Suprapubic skin (tissue), 3 donors: ENCODE results near the gene GABARAPL2.
"Not testable (repeated sequence)": the region's sequence is repeated elsewhere in the genome, so short reads cannot be mapped to it uniquely, and the experiment has no call there.

ENCODE experiments used
- EP300 ChIP-seq: sonication (generic); formaldehyde crosslinking; IDR thresholded peaks from one replicate; pipeline ENCODE4 v1.6.1; 2017; ENCODE audit warnings: antibody characterized with exemption
- POLR2A ChIP-seq, 2 donors: fragments of 450-650 bp; IDR thresholded peaks; one replicate each; pipeline ENCODE4 v1.6.1; 2017; ENCODE audit warnings: antibody characterized with exemption in 2 of 2, mild to moderate bottlenecking in 2 of 2, moderate library complexity in 2 of 2
- TF ChIP-seq, protein P1 (sequence below), 2 donors: fragments of 200-600 bp in 1 of 2; fragments of 450-650 bp in 1 of 2; sonication (generic) in 1 of 2; IDR thresholded peaks; one replicate each; pipeline ENCODE4 v1.5.1; 2016 to 2019; ENCODE audit warnings: antibody characterized with exemption in 2 of 2, mild to moderate bottlenecking in 1 of 2, moderate library complexity in 1 of 2

DNA sequence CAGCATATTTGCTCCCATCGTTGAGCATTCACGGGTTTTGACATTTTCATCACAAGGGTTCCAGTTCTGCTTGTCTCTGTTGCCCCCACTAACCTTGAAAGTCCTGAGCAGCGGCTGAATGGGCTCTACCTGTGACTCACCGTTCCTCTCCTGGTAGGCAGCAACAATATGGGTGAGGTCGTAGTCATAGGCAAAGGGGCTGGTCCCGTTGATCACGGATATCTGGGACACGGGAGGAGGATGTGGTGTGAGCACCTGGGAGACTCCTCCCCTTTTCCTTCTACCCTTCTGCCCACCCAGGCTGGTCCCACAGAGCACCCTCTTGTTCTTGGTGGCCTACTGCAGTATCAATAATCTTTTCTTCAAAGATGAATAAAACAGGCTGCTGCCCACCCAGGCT lies 23.7 kb upstream of the GABARAPL2 start:
- TF ChIP-seq, protein P1, sequence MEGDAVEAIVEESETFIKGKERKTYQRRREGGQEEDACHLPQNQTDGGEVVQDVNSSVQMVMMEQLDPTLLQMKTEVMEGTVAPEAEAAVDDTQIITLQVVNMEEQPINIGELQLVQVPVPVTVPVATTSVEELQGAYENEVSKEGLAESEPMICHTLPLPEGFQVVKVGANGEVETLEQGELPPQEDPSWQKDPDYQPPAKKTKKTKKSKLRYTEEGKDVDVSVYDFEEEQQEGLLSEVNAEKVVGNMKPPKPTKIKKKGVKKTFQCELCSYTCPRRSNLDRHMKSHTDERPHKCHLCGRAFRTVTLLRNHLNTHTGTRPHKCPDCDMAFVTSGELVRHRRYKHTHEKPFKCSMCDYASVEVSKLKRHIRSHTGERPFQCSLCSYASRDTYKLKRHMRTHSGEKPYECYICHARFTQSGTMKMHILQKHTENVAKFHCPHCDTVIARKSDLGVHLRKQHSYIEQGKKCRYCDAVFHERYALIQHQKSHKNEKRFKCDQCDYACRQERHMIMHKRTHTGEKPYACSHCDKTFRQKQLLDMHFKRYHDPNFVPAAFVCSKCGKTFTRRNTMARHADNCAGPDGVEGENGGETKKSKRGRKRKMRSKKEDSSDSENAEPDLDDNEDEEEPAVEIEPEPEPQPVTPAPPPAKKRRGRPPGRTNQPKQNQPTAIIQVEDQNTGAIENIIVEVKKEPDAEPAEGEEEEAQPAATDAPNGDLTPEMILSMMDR (IDR thresholded peaks at IDR 0.05): not testable (repeated sequence)
- not testable (repeated sequence) for TF ChIP-seq EP300; POLR2A (IDR thresholded peaks at IDR 0.05)
